Mammary epithelial cell (primary cell): ENCODE data around the gene CTAGE1.

Experiments
- EZH2 ChIP-seq: IDR thresholded peaks from 2 replicates; pipeline ENCODE4 v1.6.1; 2012; ENCODE audit warnings: low read length, inconsistent platforms, borderline replicate concordance
- TF ChIP-seq, protein P1 (sequence below), 2 donors: IDR thresholded peaks in 1 of 2; conservative IDR thresholded peaks in 1 of 2; 2 replicates each; pipeline ENCODE4 v1.5.1; 2011 to 2012; ENCODE audit warnings: inconsistent platforms in 2 of 2, low read length in 2 of 2, mild to moderate bottlenecking in 2 of 2, control low read depth in 1 of 2, low read depth in 1 of 2; ENCODE audit not compliant: insufficient read depth in 1 of 2; ENCODE audit errors: extremely low read depth in 1 of 2

DNA sequence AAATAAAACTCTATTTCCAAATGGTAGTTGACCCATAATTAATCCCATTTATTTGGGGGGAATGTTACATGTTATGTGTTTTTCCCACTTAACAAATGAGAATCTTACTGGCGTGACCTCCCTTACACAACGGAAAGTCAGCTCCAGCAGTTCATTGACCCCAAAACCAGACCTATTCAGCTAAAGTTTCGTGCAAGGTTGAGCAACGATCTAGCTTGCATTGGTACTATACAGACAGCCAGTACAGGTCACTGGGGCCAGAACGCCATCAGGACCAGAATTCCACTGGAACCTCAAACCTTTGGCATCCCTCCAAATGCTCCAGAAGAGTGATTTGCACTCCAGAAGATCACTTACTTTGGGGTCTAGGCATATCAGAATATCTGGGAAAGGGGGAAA is 6.8 kb upstream of the CTAGE1 start:
- TF ChIP-seq, protein P1, sequence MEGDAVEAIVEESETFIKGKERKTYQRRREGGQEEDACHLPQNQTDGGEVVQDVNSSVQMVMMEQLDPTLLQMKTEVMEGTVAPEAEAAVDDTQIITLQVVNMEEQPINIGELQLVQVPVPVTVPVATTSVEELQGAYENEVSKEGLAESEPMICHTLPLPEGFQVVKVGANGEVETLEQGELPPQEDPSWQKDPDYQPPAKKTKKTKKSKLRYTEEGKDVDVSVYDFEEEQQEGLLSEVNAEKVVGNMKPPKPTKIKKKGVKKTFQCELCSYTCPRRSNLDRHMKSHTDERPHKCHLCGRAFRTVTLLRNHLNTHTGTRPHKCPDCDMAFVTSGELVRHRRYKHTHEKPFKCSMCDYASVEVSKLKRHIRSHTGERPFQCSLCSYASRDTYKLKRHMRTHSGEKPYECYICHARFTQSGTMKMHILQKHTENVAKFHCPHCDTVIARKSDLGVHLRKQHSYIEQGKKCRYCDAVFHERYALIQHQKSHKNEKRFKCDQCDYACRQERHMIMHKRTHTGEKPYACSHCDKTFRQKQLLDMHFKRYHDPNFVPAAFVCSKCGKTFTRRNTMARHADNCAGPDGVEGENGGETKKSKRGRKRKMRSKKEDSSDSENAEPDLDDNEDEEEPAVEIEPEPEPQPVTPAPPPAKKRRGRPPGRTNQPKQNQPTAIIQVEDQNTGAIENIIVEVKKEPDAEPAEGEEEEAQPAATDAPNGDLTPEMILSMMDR (conservative IDR thresholded peaks at IDR 0.05 in 1 of 2, IDR thresholded peaks at IDR 0.05 in 1 of 2; ENCODE audit: extremely low read depth in 1 of 2, insufficient read depth in 1 of 2, low read depth in 1 of 2, low read length in 2 of 2), result no peak
- no peak for TF ChIP-seq EZH2
